HepG2 (cell line): ENCODE results near the gene SLC9A8. TPM values are rescaled to one million over a fixed set of nuclear protein-coding genes. Genes with fewer than 3 reads are reported as not detected.

Experiments used
- CHD4 ChIP-seq: fragments of 200-600 bp; sonication (generic); IDR thresholded peaks from 2 replicates; pipeline ENCODE4 v1.7.0; 2017; ENCODE audit warnings: mild to moderate bottlenecking, low read length, borderline replicate concordance
- HOXA5 ChIP-seq: sonication (generic); formaldehyde crosslinking; IDR thresholded peaks from 2 replicates; pipeline ENCODE4 v1.4.0; 2020; ENCODE audit warnings: missing genetic modification reagents
- MTERF4 ChIP-seq: sonication (generic); formaldehyde crosslinking; IDR thresholded peaks from 2 replicates; pipeline ENCODE4 v1.8.0; 2023; ENCODE audit warnings: mild to moderate bottlenecking, missing genetic modification reagents
- NFKBIZ ChIP-seq: IDR thresholded peaks from 2 replicates; pipeline ENCODE4 v1.6.1; 2018; ENCODE audit warnings: missing genetic modification reagents, missing compliant biosample characterization
- PRDM15 ChIP-seq: sonication (generic); formaldehyde crosslinking; IDR thresholded peaks from 2 replicates; pipeline ENCODE4 v1.4.0; 2020; ENCODE audit warnings: missing genetic modification reagents
- SP4 ChIP-seq: sonication (generic); formaldehyde crosslinking; IDR thresholded peaks from 2 replicates; pipeline ENCODE4 v1.8.1; 2023; ENCODE audit warnings: mild to moderate bottlenecking, missing genetic modification reagents
- SSRP1 ChIP-seq: IDR thresholded peaks from 2 replicates; pipeline ENCODE4 v1.6.1; 2016; ENCODE audit warnings: control low read depth
- TARDBP ChIP-seq: sonication (generic); formaldehyde crosslinking; IDR thresholded peaks from 2 replicates; pipeline ENCODE4 v1.8.0; 2022; ENCODE audit warnings: mild to moderate bottlenecking, missing genetic modification reagents
- ZBTB25 ChIP-seq: IDR thresholded peaks from 2 replicates; pipeline ENCODE4 v1.6.1; 2018; ENCODE audit warnings: missing genetic modification reagents
- ZNF3 ChIP-seq: IDR thresholded peaks from 2 replicates; pipeline ENCODE4 v1.7.0; 2017; ENCODE audit warnings: inconsistent platforms
- ZNF432 ChIP-seq: sonication (generic); formaldehyde crosslinking; IDR thresholded peaks from 2 replicates; pipeline ENCODE4 v1.5.0; 2020; ENCODE audit warnings: missing genetic modification reagents, mild to moderate bottlenecking, borderline replicate concordance
- ZNF639 ChIP-seq: conservative IDR thresholded peaks from 2 replicates; pipeline ENCODE4 v1.6.1; 2018; ENCODE audit warnings: missing genetic modification reagents
- ZNF773 ChIP-seq: sonication (generic); formaldehyde crosslinking; IDR thresholded peaks from 2 replicates; pipeline ENCODE4 v1.4.0; 2020; ENCODE audit warnings: missing genetic modification reagents, borderline replicate concordance
- ZNF792 ChIP-seq: IDR thresholded peaks from 2 replicates; pipeline ENCODE4 v1.6.1; 2016
- polyA plus RNA-seq, 8 experiments: library from polyadenylated mRNA; depleted of rRNA in 3 of 8; stranded (reverse) in 7 of 8; unstranded in 1 of 8; fragments of >200 nt; fragmentation: Illumina TruSeq in 4 of 8; extraction: Trizol in 4 of 8; gene quantifications; 2 replicates each; pipeline versions ENCODE4 v1.2.1 to v1.2.3, GENCODE V29; 2011 to 2016; ENCODE audit warnings: low read depth in 4 of 8, missing spikeins in 1 of 8, mixed read lengths in 1 of 8; ENCODE audit not compliant: insufficient read depth in 1 of 8
- total RNA-seq, 5 experiments: library from RNA; depleted of rRNA; stranded (reverse); fragments of >200 nt; fragmentation: Illumina TruSeq; extraction: Trizol; gene quantifications; 2 replicates each; pipeline ENCODE4 v1.2.3, GENCODE V29; 2016; ENCODE audit warnings: low read depth in 1 of 5
- TF ChIP-seq, protein P1 (sequence below): sonication (generic); formaldehyde crosslinking; IDR thresholded peaks from 2 replicates; pipeline ENCODE4 v1.4.0; 2020; ENCODE audit warnings: missing genetic modification reagents; ENCODE audit errors: not compliant biosample characterization
- TF ChIP-seq, protein P2 (sequence below): sonication (generic); formaldehyde crosslinking; conservative IDR thresholded peaks from 2 replicates; pipeline ENCODE4 v1.4.0; 2020; ENCODE audit warnings: missing genetic modification reagents
- TF ChIP-seq, protein P3 (sequence below): sonication (generic); formaldehyde crosslinking; conservative IDR thresholded peaks from 2 replicates; pipeline ENCODE4 v1.8.1; 2023; ENCODE audit warnings: missing genetic modification reagents

SLC9A8 gene
- total and polyA plus RNA-seq, 2 of the 13 experiments (the other 11 are each of a cell fraction or from before 2014, with no cell fraction given): 4.1 to 7.4 TPM

DNA sequence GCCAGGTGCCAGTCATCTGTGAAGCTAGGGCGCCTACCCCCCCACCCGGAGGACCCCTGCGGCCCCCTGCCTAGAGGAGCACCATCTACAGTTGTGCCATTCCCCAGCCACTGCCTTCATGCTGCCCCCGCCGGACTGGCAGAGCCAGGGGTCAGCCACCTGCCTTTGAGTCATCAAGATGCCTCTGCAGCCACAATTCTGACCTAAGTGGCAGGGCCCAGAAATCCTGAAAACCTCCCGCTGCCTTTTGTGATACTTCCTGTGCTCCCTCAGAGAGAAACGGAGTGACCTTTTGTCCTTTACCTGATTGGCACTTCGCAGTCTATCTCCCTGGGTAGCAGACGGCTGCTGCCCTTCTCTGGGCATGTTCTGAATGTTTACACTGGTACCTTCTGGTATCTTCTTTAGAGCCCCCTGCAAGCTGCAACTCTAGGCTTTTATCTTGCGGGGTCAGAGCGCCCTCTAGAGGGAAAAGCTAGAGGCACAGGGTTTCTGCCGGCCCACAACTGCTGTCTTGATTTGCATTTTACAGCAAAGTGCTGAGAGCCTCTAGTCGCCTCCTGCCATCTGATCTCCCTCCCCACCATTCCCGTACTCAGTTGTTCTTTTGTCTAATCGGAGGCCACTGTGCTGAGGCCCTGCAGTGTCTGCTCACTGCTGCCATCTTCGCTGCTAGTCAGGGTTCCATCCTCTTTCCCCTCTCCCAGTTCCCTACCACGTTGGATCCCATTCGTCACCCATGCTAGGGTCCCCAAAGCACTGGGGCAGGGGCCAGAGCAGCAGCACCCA lies 75.8 kb downstream of the SLC9A8 start (continued):
- 0 out of 2 replicates have a peak, but pooled peaks have one; percentile 14 for TF ChIP-seq TARDBP (CRISPR knock-in tag)
- no peak for TF ChIP-seq HOXA5 (CRISPR knock-in tag)
- TF ChIP-seq ZBTB25 (CRISPR knock-in tag): 0 out of 2 replicates have a peak, but pooled peaks have one; percentile 48
- no peak for TF ChIP-seq ZNF773 (CRISPR knock-in tag)
- TF ChIP-seq MTERF4 (CRISPR knock-in tag): no peak
- TF ChIP-seq SSRP1 (CRISPR knock-in tag): no peak
- TF ChIP-seq, protein P1, sequence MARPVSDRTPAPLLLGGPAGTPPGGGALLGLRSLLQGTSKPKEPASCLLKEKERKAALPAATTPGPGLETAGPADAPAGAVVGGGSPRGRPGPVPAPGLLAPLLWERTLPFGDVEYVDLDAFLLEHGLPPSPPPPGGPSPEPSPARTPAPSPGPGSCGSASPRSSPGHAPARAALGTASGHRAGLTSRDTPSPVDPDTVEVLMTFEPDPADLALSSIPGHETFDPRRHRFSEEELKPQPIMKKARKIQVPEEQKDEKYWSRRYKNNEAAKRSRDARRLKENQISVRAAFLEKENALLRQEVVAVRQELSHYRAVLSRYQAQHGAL (CRISPR knock-in tag): no peak
- TF ChIP-seq CHD4: no peak
- TF ChIP-seq ZNF792 (CRISPR knock-in tag): no peak
- peak; percentile 24; the same call in 1 of the 2 replicates for TF ChIP-seq SP4
- TF ChIP-seq ZNF3: no peak
- TF ChIP-seq ZNF639 (CRISPR knock-in tag): no peak
- no peak for TF ChIP-seq NFKBIZ
- TF ChIP-seq, protein P2, sequence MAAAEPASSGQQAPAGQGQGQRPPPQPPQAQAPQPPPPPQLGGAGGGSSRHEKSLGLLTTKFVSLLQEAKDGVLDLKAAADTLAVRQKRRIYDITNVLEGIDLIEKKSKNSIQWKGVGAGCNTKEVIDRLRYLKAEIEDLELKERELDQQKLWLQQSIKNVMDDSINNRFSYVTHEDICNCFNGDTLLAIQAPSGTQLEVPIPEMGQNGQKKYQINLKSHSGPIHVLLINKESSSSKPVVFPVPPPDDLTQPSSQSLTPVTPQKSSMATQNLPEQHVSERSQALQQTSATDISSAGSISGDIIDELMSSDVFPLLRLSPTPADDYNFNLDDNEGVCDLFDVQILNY (CRISPR knock-in tag): no peak
- TF ChIP-seq, protein P3, sequence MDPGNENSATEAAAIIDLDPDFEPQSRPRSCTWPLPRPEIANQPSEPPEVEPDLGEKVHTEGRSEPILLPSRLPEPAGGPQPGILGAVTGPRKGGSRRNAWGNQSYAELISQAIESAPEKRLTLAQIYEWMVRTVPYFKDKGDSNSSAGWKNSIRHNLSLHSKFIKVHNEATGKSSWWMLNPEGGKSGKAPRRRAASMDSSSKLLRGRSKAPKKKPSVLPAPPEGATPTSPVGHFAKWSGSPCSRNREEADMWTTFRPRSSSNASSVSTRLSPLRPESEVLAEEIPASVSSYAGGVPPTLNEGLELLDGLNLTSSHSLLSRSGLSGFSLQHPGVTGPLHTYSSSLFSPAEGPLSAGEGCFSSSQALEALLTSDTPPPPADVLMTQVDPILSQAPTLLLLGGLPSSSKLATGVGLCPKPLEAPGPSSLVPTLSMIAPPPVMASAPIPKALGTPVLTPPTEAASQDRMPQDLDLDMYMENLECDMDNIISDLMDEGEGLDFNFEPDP (CRISPR knock-in tag): no peak
- no peak for TF ChIP-seq PRDM15 (CRISPR knock-in tag)
- no peak for TF ChIP-seq ZNF432 (CRISPR knock-in tag)
